ENCODE measurements around the gene ERVMER34-1.

Gene ERVMER34-1

DNA sequence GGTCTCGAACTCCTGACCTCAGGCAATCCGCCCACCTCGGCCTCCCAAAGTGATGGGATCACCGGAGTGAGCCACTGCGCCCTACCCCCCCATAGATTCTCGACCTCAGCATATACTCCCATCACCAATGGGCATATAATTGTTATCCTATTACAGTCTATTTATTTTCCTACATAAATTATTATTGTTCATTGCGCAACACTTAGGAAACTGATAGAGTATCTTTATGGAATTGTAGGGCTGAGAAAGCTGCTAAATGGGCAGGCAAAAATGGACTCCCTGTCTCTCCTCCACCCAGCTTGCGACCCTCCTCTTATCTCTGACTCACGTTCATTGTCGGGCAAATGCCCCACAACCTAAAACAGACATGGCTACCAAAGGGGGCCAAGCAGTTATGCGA lies 1.0 kb downstream of the ERVMER34-1 start:
- DNase-seq (ENCODE audit: low read depth), result no peak
- no peak overlapping the region for H3K4me3 ChIP-seq (ENCODE audit: low read length)
- TF ChIP-seq, protein P1, sequence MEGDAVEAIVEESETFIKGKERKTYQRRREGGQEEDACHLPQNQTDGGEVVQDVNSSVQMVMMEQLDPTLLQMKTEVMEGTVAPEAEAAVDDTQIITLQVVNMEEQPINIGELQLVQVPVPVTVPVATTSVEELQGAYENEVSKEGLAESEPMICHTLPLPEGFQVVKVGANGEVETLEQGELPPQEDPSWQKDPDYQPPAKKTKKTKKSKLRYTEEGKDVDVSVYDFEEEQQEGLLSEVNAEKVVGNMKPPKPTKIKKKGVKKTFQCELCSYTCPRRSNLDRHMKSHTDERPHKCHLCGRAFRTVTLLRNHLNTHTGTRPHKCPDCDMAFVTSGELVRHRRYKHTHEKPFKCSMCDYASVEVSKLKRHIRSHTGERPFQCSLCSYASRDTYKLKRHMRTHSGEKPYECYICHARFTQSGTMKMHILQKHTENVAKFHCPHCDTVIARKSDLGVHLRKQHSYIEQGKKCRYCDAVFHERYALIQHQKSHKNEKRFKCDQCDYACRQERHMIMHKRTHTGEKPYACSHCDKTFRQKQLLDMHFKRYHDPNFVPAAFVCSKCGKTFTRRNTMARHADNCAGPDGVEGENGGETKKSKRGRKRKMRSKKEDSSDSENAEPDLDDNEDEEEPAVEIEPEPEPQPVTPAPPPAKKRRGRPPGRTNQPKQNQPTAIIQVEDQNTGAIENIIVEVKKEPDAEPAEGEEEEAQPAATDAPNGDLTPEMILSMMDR (conservative IDR thresholded peaks at IDR 0.05; ENCODE audit: low read length), result no peak

DNA sequence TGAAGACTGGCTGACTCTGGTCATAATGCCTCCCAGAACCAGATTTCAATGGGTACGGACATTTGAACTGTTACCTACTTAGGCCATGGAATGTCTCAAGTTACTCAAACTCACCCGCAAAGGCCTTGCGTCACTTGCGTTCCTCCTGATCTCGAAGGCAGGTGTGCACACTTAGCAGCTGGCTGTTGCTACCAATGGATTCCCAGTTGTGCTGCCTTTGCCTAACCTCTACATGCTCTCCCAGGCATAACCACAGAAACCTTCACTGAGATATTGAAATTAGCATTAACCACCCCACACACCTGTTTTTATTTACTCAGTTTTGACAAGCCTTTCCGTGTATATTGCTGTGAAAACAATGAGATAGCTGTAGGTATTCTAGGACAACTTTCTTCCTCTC lies 2.8 kb downstream of the ERVMER34-1 start:
- TF ChIP-seq, protein P1 (conservative IDR thresholded peaks at IDR 0.05; ENCODE audit: low read length), result no peak
- H3K4me3 ChIP-seq (ENCODE audit: low read length), result no peak overlapping the region
- no peak for DNase-seq (ENCODE audit: low read depth)

DNA sequence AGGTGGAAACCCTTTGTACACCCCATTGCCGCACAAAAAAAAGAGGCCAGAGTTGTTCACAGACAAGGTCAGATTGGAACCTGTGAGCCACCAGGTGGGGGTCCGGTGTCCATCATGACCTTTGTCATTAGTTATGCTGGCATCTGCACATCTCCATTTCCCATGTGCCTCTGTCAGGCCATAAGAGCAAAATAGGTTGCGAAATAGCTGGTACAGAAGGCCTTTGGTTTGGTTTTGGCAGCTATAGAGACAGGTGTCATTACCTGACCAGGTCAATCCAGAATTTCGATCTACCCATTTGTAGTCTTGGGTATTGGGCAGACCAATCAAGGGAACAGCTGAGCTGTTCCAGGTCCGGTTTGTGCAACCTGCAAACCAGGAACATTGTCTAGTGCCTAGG lies 6.6 kb downstream of the ERVMER34-1 start:
- DNase-seq (ENCODE audit: low read depth), result no peak
- TF ChIP-seq, protein P1 (conservative IDR thresholded peaks at IDR 0.05; ENCODE audit: low read length), result no peak
- H3K4me3 ChIP-seq (ENCODE audit: low read length), result no peak overlapping the region

DNA sequence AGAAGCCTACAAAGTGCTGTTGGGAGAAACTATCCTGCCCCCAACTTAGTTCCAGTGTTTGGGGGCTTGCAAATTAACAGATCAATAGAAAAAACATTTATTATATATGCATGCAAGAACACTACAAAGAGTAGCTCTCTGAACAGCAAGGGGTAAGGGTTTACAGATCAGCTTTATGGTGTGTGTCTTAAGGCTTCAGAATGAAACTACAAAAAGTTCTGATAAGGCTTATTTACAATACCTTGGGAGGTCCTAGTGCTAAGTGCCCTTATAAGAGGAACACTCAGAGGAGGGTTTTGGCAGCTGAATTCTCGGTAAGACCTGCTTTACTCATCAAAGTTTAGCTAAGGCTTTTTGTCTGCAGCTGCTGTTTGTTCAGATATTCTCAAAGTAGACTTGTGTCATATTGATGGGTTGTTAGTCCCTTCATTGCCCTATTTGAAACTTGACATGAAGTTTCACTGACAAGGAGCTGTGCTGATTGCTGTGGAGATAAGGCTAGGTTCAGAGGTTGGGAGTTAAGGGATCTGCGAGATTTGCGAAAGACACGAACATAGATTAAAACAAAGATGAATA lies 7.7 kb downstream of the ERVMER34-1 start:
- TF ChIP-seq, protein P1 (conservative IDR thresholded peaks at IDR 0.05; ENCODE audit: low read length), result no peak
- DNase-seq (ENCODE audit: low read depth), result no peak
- H3K4me3 ChIP-seq (ENCODE audit: low read length), result no peak overlapping the region

DNA sequence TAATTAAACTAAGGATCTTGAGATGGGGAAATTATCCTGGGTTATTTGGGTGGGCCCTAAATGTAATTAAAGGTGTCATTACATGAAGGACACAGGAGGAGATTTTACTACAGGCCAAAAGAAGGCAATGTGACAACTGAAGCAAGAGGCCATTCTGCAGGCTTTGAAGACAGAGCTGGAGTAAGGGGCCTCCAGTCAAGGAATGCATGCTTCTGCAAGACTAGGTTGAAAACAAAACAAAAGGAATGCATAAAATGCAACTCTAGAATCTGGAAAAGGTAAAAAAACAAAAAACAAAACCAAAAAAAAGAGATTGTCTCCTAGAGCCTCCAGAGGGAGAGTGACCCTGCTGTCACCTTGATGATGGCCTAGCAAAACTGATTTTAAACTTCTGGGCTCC lies 21.6 kb downstream of the ERVMER34-1 start:
- H3K4me3 ChIP-seq (ENCODE audit: low read length), result no peak overlapping the region
- TF ChIP-seq, protein P1 (conservative IDR thresholded peaks at IDR 0.05; ENCODE audit: low read length), result no peak
- no peak for DNase-seq (ENCODE audit: low read depth)

DNA sequence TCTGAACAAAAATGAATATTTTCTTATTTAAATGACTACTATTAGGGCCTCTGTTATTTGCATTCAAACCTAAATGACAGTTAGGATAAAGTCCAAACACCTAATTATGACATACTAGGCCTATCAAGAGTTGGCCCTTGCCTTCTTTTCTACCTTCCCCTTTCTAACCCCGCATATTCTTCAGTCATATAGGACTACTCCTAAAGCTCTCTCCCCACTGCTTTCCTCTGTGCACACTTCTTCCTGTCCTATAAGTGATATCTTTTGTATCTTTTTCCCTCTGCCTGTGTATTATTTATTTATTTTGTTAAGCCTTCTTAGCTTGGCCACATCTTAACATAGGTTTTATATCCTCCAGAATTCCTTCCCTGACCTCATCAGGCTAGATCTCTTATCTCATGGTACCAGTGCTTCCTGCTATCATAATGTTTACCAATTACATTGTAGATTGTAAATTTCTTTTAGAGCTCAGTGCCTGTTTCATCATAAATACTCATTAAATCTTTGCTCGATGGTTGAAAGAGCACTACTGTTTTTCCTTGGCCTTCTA lies 22.5 kb downstream of the ERVMER34-1 start:
- H3K4me3 ChIP-seq (ENCODE audit: low read length), result no peak overlapping the region
- no peak for DNase-seq (ENCODE audit: low read depth)
- TF ChIP-seq, protein P1 (conservative IDR thresholded peaks at IDR 0.05; ENCODE audit: low read length), result no peak

DNA sequence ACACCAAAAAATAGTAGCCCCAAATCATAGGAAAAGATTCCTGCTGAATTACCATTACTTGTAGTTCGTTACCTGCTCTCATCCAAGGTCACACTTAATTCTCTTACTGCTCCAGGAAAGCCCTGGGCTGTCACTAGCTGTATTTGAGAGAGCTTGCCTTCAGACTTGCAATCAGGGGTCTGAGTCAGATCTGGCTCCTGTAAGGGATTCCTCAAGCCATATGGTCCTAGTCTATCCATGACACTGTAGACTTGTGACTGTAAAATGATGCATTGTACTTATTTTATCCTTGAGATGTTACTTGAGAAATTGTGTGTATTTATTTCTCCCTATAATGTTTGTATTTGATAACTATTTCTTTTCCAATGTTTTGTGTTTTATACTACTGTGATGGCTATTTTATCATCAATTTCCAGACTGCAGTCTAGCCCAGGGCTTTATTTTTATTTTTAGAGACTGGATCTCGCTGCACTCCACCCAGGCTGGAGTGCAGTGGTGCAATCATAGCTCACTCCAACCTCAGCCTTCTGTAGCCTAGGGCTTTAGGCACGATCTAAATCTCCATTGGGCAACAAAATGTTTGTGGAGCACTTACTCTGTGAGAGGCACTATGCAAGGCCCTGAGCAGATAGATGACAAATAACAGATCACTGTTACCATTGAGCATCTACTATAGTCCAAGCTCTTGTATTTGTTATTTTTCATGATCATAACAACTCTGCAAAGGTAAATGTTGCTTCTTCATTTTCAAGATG lies 24.2 kb downstream of the ERVMER34-1 start:
- TF ChIP-seq, protein P1 (conservative IDR thresholded peaks at IDR 0.05; ENCODE audit: low read length), result no peak
- no peak for DNase-seq (ENCODE audit: low read depth)
- H3K4me3 ChIP-seq (ENCODE audit: low read length), result no peak overlapping the region

Data from AG10803 (cell line).